ENCODE data around the gene CCKAR.

- no peak for TF ChIP-seq REST (IDR thresholded peaks at IDR 0.05; ENCODE audit: low read depth, low read length)
- TF ChIP-seq POLR2A (IDR thresholded peaks at IDR 0.05; ENCODE audit: low read depth, low read length), result no peak
- no peak for TF ChIP-seq POLR2AphosphoS2 (IDR thresholded peaks at IDR 0.05; ENCODE audit: low read depth, low read length)
- TF ChIP-seq HSF1 (IDR thresholded peaks at IDR 0.05; ENCODE audit: low read depth, low read length), result no peak
- no peak for TF ChIP-seq IRF5 (IDR thresholded peaks at IDR 0.05; ENCODE audit: borderline replicate concordance)
- TF ChIP-seq CTCF (IDR thresholded peaks at IDR 0.05 in 2 of 3, conservative IDR thresholded peaks at IDR 0.05 in 1 of 3; ENCODE audit: control insufficient read depth in 2 of 3, extremely low read depth in 1 of 3, insufficient read depth in 1 of 3, low read depth in 3 of 3, low read length in 3 of 3), result no peak
- TF ChIP-seq FOXK2 (IDR thresholded peaks at IDR 0.05), result no peak
- no peak for TF ChIP-seq PRDM15 (CRISPR knock-in tag; IDR thresholded peaks at IDR 0.05)
Observed at GRCh38 chr4:26466578-26467270, 23.6 kb downstream of the CCKAR start.

Measured in GM12878 (cell line).